BE2C (cell line): Measurements from ENCODE around the gene RNF169.

Experiments used
- DNase-seq: peaks from one replicate; pipeline ENCODE4 v3.0.0-alpha.2; 2020
- H3K27me3 ChIP-seq: fragments of 250-450 bp; sonication (Bioruptor Pico); 2 replicates; pipeline ENCODE4 v1.5.1; 2020; ENCODE audit warnings: mild to moderate bottlenecking
- H3K36me3 ChIP-seq: fragments of 250-450 bp; sonication (Bioruptor Pico); 2 replicates; pipeline ENCODE4 v1.5.1; 2020; ENCODE audit warnings: mild to moderate bottlenecking
- H3K4me1 ChIP-seq: fragments of 250-450 bp; sonication (Bioruptor Pico); 2 replicates; pipeline ENCODE4 v1.5.1; 2020
- H3K4me3 ChIP-seq: 2 replicates; pipeline ENCODE4 v1.5.1; 2011; ENCODE audit warnings: low read depth, low read length
- H3K9me3 ChIP-seq: fragments of 250-450 bp; sonication (Bioruptor Pico); 2 replicates; pipeline ENCODE4 v1.5.1; 2020
- TF ChIP-seq, protein P1 (sequence below): IDR thresholded peaks from 2 replicates; pipeline ENCODE4 v1.5.1; 2012; ENCODE audit warnings: mild to moderate bottlenecking, low read depth, low read length

RNF169 gene

DNA sequence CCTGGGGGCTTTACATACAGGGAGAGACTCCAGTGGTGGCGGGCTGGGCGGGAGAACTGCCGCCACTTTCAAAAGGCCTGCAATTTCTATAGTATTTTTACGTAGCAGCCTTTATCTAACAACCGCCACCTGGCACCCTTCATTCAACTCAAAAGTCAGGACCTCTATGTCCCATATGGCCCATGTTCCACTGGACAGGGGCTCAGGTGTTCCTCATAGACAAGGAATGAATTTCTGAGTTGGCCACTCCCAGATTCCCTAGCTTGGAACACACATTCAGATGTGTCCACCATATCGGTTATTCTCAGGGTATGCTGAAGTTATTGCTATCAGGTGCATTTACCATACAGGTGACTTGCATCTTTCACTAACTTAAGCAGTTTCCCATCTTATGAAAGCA, 29.9 kb downstream of the RNF169 start:
- no peaks in the 10 kb centered on the region; the same call in 1 of the 2 replicates for H3K4me1 ChIP-seq
- TF ChIP-seq, protein P1, sequence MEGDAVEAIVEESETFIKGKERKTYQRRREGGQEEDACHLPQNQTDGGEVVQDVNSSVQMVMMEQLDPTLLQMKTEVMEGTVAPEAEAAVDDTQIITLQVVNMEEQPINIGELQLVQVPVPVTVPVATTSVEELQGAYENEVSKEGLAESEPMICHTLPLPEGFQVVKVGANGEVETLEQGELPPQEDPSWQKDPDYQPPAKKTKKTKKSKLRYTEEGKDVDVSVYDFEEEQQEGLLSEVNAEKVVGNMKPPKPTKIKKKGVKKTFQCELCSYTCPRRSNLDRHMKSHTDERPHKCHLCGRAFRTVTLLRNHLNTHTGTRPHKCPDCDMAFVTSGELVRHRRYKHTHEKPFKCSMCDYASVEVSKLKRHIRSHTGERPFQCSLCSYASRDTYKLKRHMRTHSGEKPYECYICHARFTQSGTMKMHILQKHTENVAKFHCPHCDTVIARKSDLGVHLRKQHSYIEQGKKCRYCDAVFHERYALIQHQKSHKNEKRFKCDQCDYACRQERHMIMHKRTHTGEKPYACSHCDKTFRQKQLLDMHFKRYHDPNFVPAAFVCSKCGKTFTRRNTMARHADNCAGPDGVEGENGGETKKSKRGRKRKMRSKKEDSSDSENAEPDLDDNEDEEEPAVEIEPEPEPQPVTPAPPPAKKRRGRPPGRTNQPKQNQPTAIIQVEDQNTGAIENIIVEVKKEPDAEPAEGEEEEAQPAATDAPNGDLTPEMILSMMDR = no peak
- no peaks in the 10 kb centered on the region for H3K36me3 ChIP-seq
- no peak for DNase-seq
- no peak overlapping the region for H3K4me3 ChIP-seq
- no peaks in the 10 kb centered on the region for H3K27me3 ChIP-seq
- no peaks in the 10 kb centered on the region for H3K9me3 ChIP-seq

DNA sequence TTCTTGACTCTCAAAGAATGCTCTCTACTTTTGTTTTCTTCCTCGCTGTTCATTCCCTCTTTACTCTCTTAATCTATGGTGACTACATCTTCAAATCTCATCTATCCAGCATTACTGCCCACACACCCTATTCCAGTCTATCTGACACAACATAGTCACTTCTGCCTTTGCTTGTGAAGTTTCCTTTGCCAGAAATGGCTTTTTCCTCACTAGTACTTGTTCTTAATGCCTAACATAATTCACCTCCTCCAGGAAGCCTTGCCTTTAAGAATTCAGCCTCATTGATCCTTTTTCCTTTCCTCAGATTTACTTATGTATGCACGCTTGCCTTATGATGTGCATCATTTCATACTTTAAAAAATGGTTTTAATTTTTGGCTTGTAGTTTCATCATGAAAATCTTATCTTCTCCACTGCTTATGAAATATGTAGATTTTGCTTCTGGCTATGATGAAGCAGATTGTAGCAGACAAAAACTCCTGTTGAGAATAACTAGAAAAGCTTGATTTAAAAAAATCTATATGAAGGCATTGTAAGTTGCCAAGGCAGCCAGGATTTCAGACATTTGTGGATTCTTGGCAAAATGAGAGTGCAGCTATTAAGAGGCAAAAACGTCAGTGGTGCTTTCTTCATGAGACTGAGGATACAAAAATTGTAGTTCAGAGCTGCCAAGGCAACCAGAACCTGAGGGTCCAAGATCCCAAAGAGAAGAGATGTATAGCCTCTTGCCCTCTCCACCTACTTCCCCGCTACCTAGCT, 31.8 kb downstream of the RNF169 start:
- no peaks in the 10 kb centered on the region; the same call in 1 of the 2 replicates for H3K4me1 ChIP-seq
- DNase-seq = no peak
- TF ChIP-seq, protein P1 = no peak
- no peaks in the 10 kb centered on the region for H3K27me3 ChIP-seq
- H3K4me3 ChIP-seq = no peak overlapping the region
- no peaks in the 10 kb centered on the region for H3K36me3 ChIP-seq
- H3K9me3 ChIP-seq = no peaks in the 10 kb centered on the region

DNA sequence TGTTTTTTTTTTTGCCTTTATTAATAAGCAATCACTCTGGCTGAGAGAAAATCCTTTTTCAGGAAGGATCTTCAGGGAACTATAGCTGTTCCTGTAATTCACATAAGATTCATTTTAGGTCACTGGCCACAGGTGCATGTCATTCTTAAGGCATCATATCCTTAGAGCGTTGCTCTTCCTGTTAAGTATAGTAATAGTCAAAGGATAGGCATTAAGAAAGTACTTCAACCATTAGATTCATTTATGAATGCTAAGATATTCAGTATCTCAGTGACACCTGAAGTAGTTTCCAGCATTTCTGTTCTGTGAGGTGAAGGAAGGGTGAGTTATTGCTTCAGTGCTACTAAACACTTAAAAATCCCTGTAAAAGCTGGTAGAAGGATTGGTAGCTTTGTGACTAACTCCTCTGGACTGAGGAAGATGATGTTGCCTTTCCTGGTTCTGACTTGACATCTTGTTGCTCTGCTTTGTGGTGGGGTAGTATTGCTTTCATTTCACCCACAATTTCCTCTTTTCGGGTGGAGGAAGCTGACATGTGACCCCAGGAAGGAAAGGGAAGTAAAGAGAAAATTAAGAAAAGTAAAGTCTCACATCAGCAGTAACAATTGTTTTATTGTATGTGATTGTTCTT, 34.7 kb downstream of the RNF169 start:
- TF ChIP-seq, protein P1 = no peak
- no peaks in the 10 kb centered on the region for H3K27me3 ChIP-seq
- H3K4me1 ChIP-seq = no peaks in the 10 kb centered on the region; the same call in 1 of the 2 replicates
- no peak for DNase-seq
- no peaks in the 10 kb centered on the region for H3K9me3 ChIP-seq
- H3K36me3 ChIP-seq = no peaks in the 10 kb centered on the region
- no peak overlapping the region for H3K4me3 ChIP-seq

DNA sequence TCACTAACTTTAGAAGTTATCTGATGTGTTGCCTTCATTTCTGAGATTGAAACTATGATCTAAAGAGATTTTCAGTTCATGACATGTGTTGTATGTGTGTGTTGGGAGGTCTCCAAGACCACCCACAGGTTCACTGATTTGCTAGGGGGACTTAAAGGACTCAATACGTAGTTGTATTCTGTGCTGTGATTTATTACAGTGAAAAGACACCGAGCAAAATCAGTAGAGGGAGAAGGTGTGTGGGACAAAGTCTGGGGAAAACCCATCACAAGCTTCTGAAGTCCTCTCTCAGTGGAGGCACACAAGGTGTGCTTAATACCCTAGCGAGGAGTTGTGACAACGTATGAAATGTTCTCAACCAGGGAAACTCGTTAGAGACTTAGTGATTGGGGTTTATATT, 35.6 kb downstream of the RNF169 start:
- DNase-seq = no peak
- TF ChIP-seq, protein P1 = no peak
- H3K36me3 ChIP-seq = no peaks in the 10 kb centered on the region
- H3K27me3 ChIP-seq = no peaks in the 10 kb centered on the region
- H3K4me3 ChIP-seq = no peak overlapping the region
- no peaks in the 10 kb centered on the region; the same call in 1 of the 2 replicates for H3K4me1 ChIP-seq
- no peaks in the 10 kb centered on the region for H3K9me3 ChIP-seq

DNA sequence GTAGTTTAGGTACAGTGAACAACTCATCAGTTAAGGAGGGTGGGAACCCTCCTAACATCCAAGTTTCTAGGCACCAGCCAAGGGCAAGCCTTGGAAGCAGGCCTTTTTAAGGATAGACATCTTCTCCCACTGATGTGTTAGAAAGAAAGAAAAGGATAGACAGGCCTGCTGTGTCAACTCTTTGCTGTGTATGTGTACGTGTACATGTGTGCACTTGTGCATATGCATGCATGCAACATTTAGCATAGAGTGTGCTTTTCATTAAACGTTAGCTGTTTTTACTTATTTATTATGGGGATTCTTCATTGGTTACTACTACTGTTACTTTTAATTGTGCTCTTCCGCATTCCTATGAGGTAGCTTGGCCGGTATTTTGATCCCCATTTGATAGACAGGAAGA, 36.1 kb downstream of the RNF169 start:
- no peak overlapping the region for H3K4me3 ChIP-seq
- H3K9me3 ChIP-seq = no peaks in the 10 kb centered on the region
- H3K36me3 ChIP-seq = no peaks in the 10 kb centered on the region
- H3K4me1 ChIP-seq = no peaks in the 10 kb centered on the region; the same call in 1 of the 2 replicates
- TF ChIP-seq, protein P1 = no peak
- DNase-seq = no peak
- H3K27me3 ChIP-seq = no peaks in the 10 kb centered on the region

DNA sequence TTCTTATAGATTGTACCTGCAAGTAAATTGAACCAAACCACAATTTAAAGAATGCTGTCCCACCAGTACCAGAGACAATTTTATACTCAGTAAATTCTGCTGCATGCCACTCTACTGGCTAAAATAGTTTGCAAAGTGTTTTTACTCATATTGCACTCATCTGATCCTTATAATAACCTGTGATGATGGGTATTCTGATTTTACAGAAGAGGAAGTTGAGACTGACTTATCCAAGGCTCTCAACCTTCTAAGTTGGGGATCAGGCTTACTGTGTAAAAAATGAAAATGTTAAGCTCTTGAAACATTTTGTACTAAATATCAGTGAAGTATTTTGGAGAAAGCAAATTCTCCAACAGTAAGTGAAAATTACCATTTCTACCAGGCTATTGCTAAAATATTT, 37.9 kb downstream of the RNF169 start:
- no peaks in the 10 kb centered on the region for H3K4me1 ChIP-seq
- no peak for DNase-seq
- no peaks in the 10 kb centered on the region for H3K27me3 ChIP-seq
- no peaks in the 10 kb centered on the region for H3K9me3 ChIP-seq
- TF ChIP-seq, protein P1 = no peak
- H3K36me3 ChIP-seq = peaks cover 15% of the 10 kb centered on the region; the same call in 1 of the 2 replicates
- H3K4me3 ChIP-seq = no peak overlapping the region
